PC-9 (cell line): ENCODE results near the gene SDHC. TPM values are rescaled to one million over a fixed set of nuclear protein-coding genes. Genes with fewer than 3 reads are reported as not detected.

Source experiments
- BruUV-seq: library from RNA; stranded (reverse); fragments of 400-500 nt; replicated peaks from 2 replicates; lab custom pipeline; 2021; lab: Mats Ljungman, UMichigan
- CTCF ChIA-PET: fragments of 300-600 bp; sonication (Branson Sonifier 250); formaldehyde crosslinking; loops from one replicate; lab custom pipeline; 2022; ENCODE audit warnings: antibody characterized with exemption; lab: Charles Lee
- POLR2A ChIA-PET: fragments of 300-600 bp; sonication (Branson Sonifier 250); formaldehyde crosslinking; loops from one replicate; lab custom pipeline; 2022; ENCODE audit warnings: antibody characterized with exemption; ENCODE audit not compliant: unreplicated experiment; lab: Charles Lee
- DNase-seq, 2 experiments: peaks; one replicate each; pipeline versions ENCODE4 v3.0.0 to v3.0.0-alpha.2; 2015 to 2022; ENCODE audit warnings: mixed read lengths in 1 of 2
- H2AFZ ChIP-seq: fragments of 200-600 bp; sonication (generic); 2 replicates; pipeline ENCODE4 v1.8.1; 2017; ENCODE audit warnings: antibody characterized with exemption
- H3F3A ChIP-seq: fragments of 200-600 bp; sonication (generic); 2 replicates; pipeline ENCODE4 v1.8.1; 2017; ENCODE audit warnings: antibody characterized with exemption, mild to moderate bottlenecking, low read depth; ENCODE audit not compliant: insufficient read depth
- H3K27ac ChIP-seq: fragments of 200-600 bp; sonication (generic); 2 replicates; pipeline ENCODE4 v1.6.1; 2016; ENCODE audit warnings: mixed run types
- H3K27me3 ChIP-seq: fragments of 200-600 bp; sonication (generic); 2 replicates; pipeline ENCODE4 v1.6.1; 2016; ENCODE audit warnings: low read depth, mixed run types; ENCODE audit not compliant: insufficient read depth
- H3K36me3 ChIP-seq: fragments of 200-600 bp; sonication (generic); 2 replicates; pipeline ENCODE4 v1.6.1; 2016; ENCODE audit warnings: low read depth, mixed run types
- H3K4me1 ChIP-seq: fragments of 200-600 bp; sonication (generic); replicated peaks from 2 replicates; pipeline ENCODE4 v1.6.1; 2016; ENCODE audit warnings: mixed run types; ENCODE audit not compliant: insufficient read depth
- H3K4me2 ChIP-seq: fragments of 200-600 bp; sonication (generic); 2 replicates; pipeline ENCODE4 v1.6.1; 2017; ENCODE audit warnings: mixed run types
- H3K4me3 ChIP-seq: fragments of 200-600 bp; sonication (generic); 2 replicates; pipeline ENCODE4 v1.6.1; 2016; ENCODE audit warnings: mixed run types
- H3K79me2 ChIP-seq: fragments of 200-600 bp; sonication (generic); 2 replicates; pipeline ENCODE4 v1.6.1; 2017; ENCODE audit warnings: low read depth, mixed run types
- H3K9me2 ChIP-seq: fragments of 200-600 bp; sonication (generic); 2 replicates; pipeline ENCODE4 v1.8.1; 2017; ENCODE audit warnings: mild to moderate bottlenecking; ENCODE audit not compliant: insufficient read depth
- H3K9me3 ChIP-seq: fragments of 200-600 bp; sonication (generic); 2 replicates; pipeline ENCODE4 v1.8.1; 2016; ENCODE audit warnings: low read depth; ENCODE audit not compliant: insufficient read depth
- H4K20me1 ChIP-seq: fragments of 200-600 bp; sonication (generic); 2 replicates; pipeline ENCODE4 v1.8.1; 2017; ENCODE audit not compliant: insufficient read depth
- EZH2 ChIP-seq: fragments of 200-600 bp; sonication (generic); IDR thresholded peaks from 2 replicates; pipeline ENCODE4 v1.8.0; 2017; ENCODE audit warnings: antibody characterized with exemption, low read depth
- intact Hi-C: fragments of 100-400 bp; cut with micrococcal nuclease; formaldehyde crosslinking; loops from one replicate; pipeline ENCODE4 v1.10.0; 2022; ENCODE audit not compliant: unreplicated experiment
- total RNA-seq: library from RNA; stranded (reverse); gene quantifications from 2 replicates; pipeline ENCODE4 v1.2.3, GENCODE V29; 2021
- TF ChIP-seq, protein P1 (sequence below): fragments of 200-600 bp; sonication (generic); conservative IDR thresholded peaks from 2 replicates; pipeline ENCODE4 v1.6.1; 2017; ENCODE audit warnings: mixed run types, antibody characterized with exemption, mild to moderate bottlenecking, moderate library complexity

SDHC gene
- total RNA-seq, 1 experiment from 2014 or later, result 215 TPM

DNA sequence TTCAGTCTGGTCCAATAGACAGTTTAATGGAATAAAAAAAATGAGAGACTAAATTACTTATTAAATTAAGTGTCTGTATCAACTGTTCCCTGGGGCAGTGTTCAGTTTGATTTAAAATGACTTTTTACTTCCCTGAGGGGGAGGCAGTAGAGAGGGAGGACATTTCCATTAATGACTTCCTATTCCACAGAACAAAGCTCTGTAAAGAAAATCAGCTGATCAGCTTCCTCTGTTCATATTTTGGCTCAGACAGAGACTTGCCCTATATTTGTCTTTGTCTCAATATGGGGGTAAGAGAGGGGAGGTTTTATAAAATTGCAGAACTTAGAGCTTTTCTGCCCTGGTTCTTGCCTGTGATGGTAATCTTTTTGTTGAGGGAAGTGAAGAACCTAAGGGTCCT is 45.1 kb downstream of the SDHC start:
- H2AFZ ChIP-seq, result no peak overlapping the region
- TF ChIP-seq, protein P1, sequence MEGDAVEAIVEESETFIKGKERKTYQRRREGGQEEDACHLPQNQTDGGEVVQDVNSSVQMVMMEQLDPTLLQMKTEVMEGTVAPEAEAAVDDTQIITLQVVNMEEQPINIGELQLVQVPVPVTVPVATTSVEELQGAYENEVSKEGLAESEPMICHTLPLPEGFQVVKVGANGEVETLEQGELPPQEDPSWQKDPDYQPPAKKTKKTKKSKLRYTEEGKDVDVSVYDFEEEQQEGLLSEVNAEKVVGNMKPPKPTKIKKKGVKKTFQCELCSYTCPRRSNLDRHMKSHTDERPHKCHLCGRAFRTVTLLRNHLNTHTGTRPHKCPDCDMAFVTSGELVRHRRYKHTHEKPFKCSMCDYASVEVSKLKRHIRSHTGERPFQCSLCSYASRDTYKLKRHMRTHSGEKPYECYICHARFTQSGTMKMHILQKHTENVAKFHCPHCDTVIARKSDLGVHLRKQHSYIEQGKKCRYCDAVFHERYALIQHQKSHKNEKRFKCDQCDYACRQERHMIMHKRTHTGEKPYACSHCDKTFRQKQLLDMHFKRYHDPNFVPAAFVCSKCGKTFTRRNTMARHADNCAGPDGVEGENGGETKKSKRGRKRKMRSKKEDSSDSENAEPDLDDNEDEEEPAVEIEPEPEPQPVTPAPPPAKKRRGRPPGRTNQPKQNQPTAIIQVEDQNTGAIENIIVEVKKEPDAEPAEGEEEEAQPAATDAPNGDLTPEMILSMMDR, result no peak
- TF ChIP-seq EZH2, result no peak
- intact Hi-C loops, result no loop called here
- no peak overlapping the region for H3K27ac ChIP-seq
- CTCF ChIA-PET, result no interaction called here
- no peaks in the 10 kb centered on the region for H3F3A ChIP-seq
- no peaks in the 10 kb centered on the region for H3K27me3 ChIP-seq
- no peak overlapping the region for H3K4me3 ChIP-seq
- POLR2A ChIA-PET, result no interaction called here
- no peak overlapping the region for H3K4me2 ChIP-seq
- H3K36me3 ChIP-seq, result peaks cover 6% of the 10 kb centered on the region
- no peaks in the 10 kb centered on the region for H3K9me3 ChIP-seq
- no peaks in the 10 kb centered on the region for H3K4me1 ChIP-seq
- H4K20me1 ChIP-seq, result no peaks in the 10 kb centered on the region
- DNase-seq, result no peak
- no peaks in the 10 kb centered on the region for H3K79me2 ChIP-seq
- H3K9me2 ChIP-seq, result no peaks in the 10 kb centered on the region
- BruUV-seq, result no TSS peak

DNA sequence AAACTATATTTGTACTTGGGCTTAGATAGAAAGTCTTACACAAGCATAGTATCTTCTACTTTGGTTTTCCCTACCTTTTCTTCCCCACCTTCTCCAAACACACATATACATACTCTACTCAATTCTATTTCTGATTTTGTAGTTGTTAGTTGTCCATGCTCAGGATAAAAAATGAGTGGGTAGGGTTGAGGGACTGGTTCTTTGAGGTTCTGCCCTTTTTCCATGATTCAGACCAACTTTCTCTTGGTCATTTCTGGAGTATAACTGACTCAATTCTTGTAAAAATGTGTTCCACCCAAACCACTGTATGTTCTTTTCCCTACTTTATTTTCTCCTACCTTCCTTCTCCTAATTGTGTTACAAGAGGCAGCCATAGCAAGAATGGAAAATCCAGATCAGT is 50.2 kb downstream of the SDHC start:
- BruUV-seq, result no TSS peak
- intact Hi-C loops, result no loop called here
- DNase-seq, result no peak
- Histone ChIP-seq H3K79me2 (no peaks in the 10 kb centered on the region), H3K9me2 (no peaks in the 10 kb centered on the region), H3K4me1 (no peaks in the 10 kb centered on the region), H3K36me3 (no peaks in the 10 kb centered on the region), H3F3A (no peaks in the 10 kb centered on the region), H3K4me2 (no peak overlapping the region), H3K9me3 (no peaks in the 10 kb centered on the region), H3K27ac (no peak overlapping the region), H4K20me1 (no peaks in the 10 kb centered on the region), H2AFZ (no peak overlapping the region), H3K4me3 (no peak overlapping the region), H3K27me3 (no peaks in the 10 kb centered on the region)
- CTCF ChIA-PET, result no interaction called here
- POLR2A ChIA-PET, result no interaction called here
- TF ChIP-seq, protein P1, result no peak
- TF ChIP-seq EZH2, result no peak

DNA sequence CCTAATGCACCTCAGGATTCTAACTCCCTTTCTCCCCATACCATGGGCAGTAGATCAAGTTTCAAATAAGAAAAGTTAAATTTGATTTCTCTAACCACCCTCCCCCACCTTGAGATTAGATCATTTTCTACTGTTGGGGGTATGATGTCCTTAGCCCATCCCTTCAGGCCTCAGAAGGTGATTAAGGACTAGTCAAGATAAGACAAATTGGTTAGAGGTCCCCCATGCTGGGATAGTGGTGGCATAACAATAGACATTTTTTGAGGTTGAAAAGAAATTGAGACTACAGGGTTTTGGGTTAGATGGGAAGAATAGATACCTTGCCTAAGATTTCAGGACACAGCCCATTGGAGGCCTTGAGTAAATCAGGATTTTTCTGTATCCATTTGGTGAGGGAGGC is 51.0 kb downstream of the SDHC start:
- intact Hi-C loops, result loop anchor here (5.0 kb wide), 1 partner anchor 53 kb away; the partner anchor contains the start of gene SDHC
- no peaks in the 10 kb centered on the region for H3K79me2 ChIP-seq
- H3K4me2 ChIP-seq, result no peak overlapping the region
- H3K9me2 ChIP-seq, result no peaks in the 10 kb centered on the region
- no peaks in the 10 kb centered on the region for H3K4me1 ChIP-seq
- ChIA-PET CTCF (no interaction called here), POLR2A (no interaction called here)
- H3K27me3 ChIP-seq, result no peaks in the 10 kb centered on the region
- H3K36me3 ChIP-seq, result no peaks in the 10 kb centered on the region
- no TSS peak for BruUV-seq
- H3F3A ChIP-seq, result no peaks in the 10 kb centered on the region
- H3K27ac ChIP-seq, result no peak overlapping the region
- H4K20me1 ChIP-seq, result no peaks in the 10 kb centered on the region
- TF ChIP-seq, protein P1, result no peak
- TF ChIP-seq EZH2, result no peak
- H3K9me3 ChIP-seq, result no peaks in the 10 kb centered on the region
- no peak overlapping the region for H2AFZ ChIP-seq
- DNase-seq, result no peak
- H3K4me3 ChIP-seq, result no peak overlapping the region
